H1 (cell line): ENCODE data around the gene SNX15. TPM values are rescaled to one million over a fixed set of nuclear protein-coding genes. Genes with fewer than 3 reads are reported as not detected.

Experiments used
- HDAC2 ChIP-seq, 2 experiments: fragments of 300-600 bp in 1 of 2; sonication (generic) in 1 of 2; IDR thresholded peaks; 2 replicates each; pipeline ENCODE4 v1.6.1; 2011 to 2012; ENCODE audit warnings: low read depth in 2 of 2, low read length in 2 of 2, mild to moderate bottlenecking in 2 of 2, moderate library complexity in 2 of 2, borderline replicate concordance in 1 of 2, inconsistent platforms in 1 of 2
- HDAC6 ChIP-seq: IDR thresholded peaks from one replicate; pipeline ENCODE4 v1.7.1; 2012; ENCODE audit warnings: low read depth, mild to moderate bottlenecking, inconsistent platforms, low read length, moderate library complexity
- SRF ChIP-seq: IDR thresholded peaks from 2 replicates; pipeline ENCODE4 v1.6.1; 2011; ENCODE audit warnings: mild to moderate bottlenecking, low read depth, low read length, moderate library complexity
- polyA plus RNA-seq, 7 experiments: library from polyadenylated mRNA; depleted of rRNA in 3 of 7; stranded (reverse) in 5 of 7; unstranded in 2 of 7; fragments of >200 nt in 5 of 7; fragments of 200-250 nt in 2 of 7; gene quantifications; 1 replicate in 5 of 7; 2 replicates in 1 of 7; 4 replicates in 1 of 7; pipeline versions ENCODE4 v1.2.1 to v1.2.3, GENCODE V29; 2011 to 2013; ENCODE audit warnings: missing spikeins in 2 of 7, mixed read lengths in 2 of 7
- total RNA-seq: library from RNA; stranded (reverse); fragmentation: NEBNext Ultra II Directional; extraction: Animal tissue kit (Norgen Biotek cat#: 25700); gene quantifications from 2 replicates; pipeline ENCODE4 v1.2.1, GENCODE V29; 2021

The SNX15 gene
- total and polyA plus RNA-seq, 2 of the 8 experiments (the other 6 are each of a cell fraction or from before 2014, with no cell fraction given), result 13.0 to 18.3 TPM

DNA sequence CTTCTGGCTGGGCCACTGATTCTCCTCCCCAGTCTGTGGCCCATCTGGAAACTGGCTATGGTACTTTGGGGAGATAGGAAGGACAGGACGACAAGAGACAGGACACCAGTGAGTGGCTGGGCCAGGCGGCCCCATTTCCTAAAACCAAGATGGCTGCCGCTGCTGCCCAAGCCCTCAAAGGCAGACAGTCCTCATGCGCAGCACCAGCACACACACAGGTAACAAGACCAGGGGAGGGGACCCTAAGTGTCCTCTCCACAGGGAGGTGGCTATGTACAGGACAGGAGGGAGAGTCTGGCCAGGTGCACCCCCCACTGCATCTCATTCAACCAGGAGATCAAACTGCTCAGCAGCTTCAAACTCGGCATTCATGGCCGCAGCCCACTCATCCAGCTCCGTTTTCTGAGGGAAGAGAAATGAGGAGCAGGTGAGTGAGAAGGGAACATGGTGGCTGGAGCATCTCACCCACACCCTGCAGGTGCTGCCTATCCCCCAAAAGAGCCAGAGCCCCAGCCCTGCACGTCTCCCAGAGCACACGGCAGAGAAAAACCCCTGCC is 51.6 kb downstream of the SNX15 start (continued):
- TF ChIP-seq HDAC2 (IDR thresholded peaks at IDR 0.05; ENCODE audit: borderline replicate concordance in 1 of 2, low read depth in 2 of 2, low read length in 2 of 2) (no peak), SRF (no peak), HDAC6 (no peak)
